ENCODE results near the gene UBL4A. TPM values are rescaled to one million over a fixed set of nuclear protein-coding genes. Genes with fewer than 3 reads are reported as not detected.

Gene UBL4A
- total RNA-seq, 1 experiment from 2014 or later, result 30.4 TPM

GRCh38 chrX:154440623-154441357 lies 45.6 kb downstream of the UBL4A start:
- H3K4me1 ChIP-seq (ENCODE audit: insufficient read depth, low read length, poor library complexity, severe bottlenecking), result peaks cover 17% of the 10 kb centered on the region
- TF ChIP-seq EZH2 (IDR thresholded peaks at IDR 0.05; ENCODE audit: borderline replicate concordance, low read depth, low read length, poor library complexity, severe bottlenecking), result no peak
- TF ChIP-seq, protein P1, sequence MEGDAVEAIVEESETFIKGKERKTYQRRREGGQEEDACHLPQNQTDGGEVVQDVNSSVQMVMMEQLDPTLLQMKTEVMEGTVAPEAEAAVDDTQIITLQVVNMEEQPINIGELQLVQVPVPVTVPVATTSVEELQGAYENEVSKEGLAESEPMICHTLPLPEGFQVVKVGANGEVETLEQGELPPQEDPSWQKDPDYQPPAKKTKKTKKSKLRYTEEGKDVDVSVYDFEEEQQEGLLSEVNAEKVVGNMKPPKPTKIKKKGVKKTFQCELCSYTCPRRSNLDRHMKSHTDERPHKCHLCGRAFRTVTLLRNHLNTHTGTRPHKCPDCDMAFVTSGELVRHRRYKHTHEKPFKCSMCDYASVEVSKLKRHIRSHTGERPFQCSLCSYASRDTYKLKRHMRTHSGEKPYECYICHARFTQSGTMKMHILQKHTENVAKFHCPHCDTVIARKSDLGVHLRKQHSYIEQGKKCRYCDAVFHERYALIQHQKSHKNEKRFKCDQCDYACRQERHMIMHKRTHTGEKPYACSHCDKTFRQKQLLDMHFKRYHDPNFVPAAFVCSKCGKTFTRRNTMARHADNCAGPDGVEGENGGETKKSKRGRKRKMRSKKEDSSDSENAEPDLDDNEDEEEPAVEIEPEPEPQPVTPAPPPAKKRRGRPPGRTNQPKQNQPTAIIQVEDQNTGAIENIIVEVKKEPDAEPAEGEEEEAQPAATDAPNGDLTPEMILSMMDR (conservative IDR thresholded peaks at IDR 0.05; ENCODE audit: low read depth, low read length), result no peak
- H3K4me3 ChIP-seq (ENCODE audit: low read depth, low read length, poor library complexity, severe bottlenecking), result no peak overlapping the region
- no TSS peak for BruUV-seq (replicated peaks)
- H3K27me3 ChIP-seq (replicated peaks; ENCODE audit: insufficient read depth, low read depth, low read length, poor library complexity), result no peaks in the 10 kb centered on the region
- intact Hi-C loops (cut with micrococcal nuclease; ENCODE audit: unreplicated experiment), result no loop called here
- H3K9me3 ChIP-seq (ENCODE audit: low read depth, low read length, poor library complexity, severe bottlenecking), result no peaks in the 10 kb centered on the region
- DNase-seq (ENCODE audit: low spot score), result no peak
- ChIA-PET CTCF (no interaction called here), POLR2A (ENCODE audit: low non-redundant PET) (no interaction called here)
- H3K27ac ChIP-seq (ENCODE audit: low read depth, low read length, poor library complexity, severe bottlenecking), result no peak overlapping the region
- H3K36me3 ChIP-seq (ENCODE audit: insufficient read depth, low read length, poor library complexity, severe bottlenecking), result peaks cover 13% of the 10 kb centered on the region

DNA sequence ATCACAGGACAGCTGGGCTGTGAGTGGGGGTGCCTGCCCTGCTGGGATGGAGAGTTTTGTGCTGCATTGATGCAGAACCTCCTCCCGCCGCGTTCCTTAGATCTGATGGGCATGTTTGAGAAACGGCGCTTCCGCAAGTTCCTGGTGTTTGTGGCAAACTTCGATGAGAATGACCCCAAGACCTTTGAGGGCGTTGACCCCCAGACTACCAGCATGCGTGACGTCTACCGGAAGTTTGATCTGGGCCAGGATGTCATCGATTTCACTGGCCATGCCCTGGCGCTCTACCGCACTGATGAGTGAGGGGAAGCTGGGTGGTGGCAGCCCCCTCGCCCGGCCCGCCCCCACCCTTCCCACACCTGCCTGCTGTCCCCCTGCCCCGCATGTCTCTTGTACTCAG lies 46.6 kb downstream of the UBL4A start:
- H3K27me3 ChIP-seq (replicated peaks; ENCODE audit: insufficient read depth, low read depth, low read length, poor library complexity), result no peaks in the 10 kb centered on the region
- POLR2A ChIA-PET (ENCODE audit: low non-redundant PET), result no interaction called here
- DNase-seq (ENCODE audit: low spot score), result no peak
- no peaks in the 10 kb centered on the region for H3K9me3 ChIP-seq (ENCODE audit: low read depth, low read length, poor library complexity, severe bottlenecking)
- CTCF ChIA-PET, result no interaction called here
- BruUV-seq (replicated peaks), result no TSS peak
- peaks cover 13% of the 10 kb centered on the region for H3K36me3 ChIP-seq (ENCODE audit: insufficient read depth, low read length, poor library complexity, severe bottlenecking)
- TF ChIP-seq, protein P1 (conservative IDR thresholded peaks at IDR 0.05; ENCODE audit: low read depth, low read length), result no peak
- TF ChIP-seq EZH2 (IDR thresholded peaks at IDR 0.05; ENCODE audit: borderline replicate concordance, low read depth, low read length, poor library complexity, severe bottlenecking), result no peak
- H3K4me1 ChIP-seq (ENCODE audit: insufficient read depth, low read length, poor library complexity, severe bottlenecking), result peaks cover 14% of the 10 kb centered on the region
- intact Hi-C loops (cut with micrococcal nuclease; ENCODE audit: unreplicated experiment), result no loop called here
- no peak overlapping the region for H3K27ac ChIP-seq (ENCODE audit: low read depth, low read length, poor library complexity, severe bottlenecking)
- no peak overlapping the region for H3K4me3 ChIP-seq (ENCODE audit: low read depth, low read length, poor library complexity, severe bottlenecking)

DNA sequence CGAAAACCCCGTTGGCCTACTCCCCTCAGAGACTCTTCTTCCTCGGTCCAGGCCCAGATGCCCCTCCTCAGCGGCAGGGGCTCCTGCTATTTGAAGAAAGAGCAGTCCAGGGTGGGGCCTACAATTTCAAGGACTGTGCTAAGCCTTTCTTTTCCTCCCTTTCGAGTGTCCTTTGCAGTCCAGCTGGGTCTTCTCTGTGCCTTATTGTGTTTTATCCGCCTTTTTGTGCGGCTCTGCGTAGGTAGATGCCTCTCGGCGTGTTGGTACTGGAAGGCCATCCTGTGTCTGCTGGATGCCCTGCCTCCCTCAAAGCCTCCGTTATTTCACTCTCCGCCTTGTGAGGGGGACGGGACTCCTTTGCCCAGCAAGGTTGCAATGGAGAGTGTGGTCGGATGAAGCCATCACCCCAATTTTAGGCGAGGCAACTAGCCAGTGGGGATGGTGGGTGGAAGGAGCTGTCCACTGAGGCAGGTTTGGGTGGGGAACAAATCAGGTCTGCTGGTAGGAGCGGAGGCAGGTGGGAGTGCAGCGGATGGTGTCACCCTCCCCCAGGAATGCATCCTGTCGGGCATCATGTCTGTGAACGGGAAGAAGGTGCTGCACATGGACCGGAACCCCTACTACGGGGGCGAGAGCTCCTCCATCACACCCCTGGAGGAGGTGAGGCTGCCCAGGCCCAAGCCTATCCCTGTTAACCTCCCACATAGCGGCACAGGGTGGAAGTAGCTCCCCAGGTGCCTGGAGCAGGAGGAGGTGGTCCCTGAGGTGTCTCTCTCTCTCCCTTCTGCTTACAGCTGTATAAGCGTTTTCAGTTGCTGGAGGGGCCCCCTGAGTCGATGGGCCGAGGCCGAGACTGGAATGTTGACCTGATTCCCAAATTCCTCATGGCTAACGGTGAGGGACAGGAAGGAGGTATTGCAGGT lies 48.2 kb downstream of the UBL4A start:
- CTCF ChIA-PET, result no interaction called here
- peak overlapping the region; percentile 57 for H3K4me3 ChIP-seq (ENCODE audit: low read depth, low read length, poor library complexity, severe bottlenecking)
- no peaks in the 10 kb centered on the region for H3K9me3 ChIP-seq (ENCODE audit: low read depth, low read length, poor library complexity, severe bottlenecking)
- H3K36me3 ChIP-seq (ENCODE audit: insufficient read depth, low read length, poor library complexity, severe bottlenecking), result peaks cover 17% of the 10 kb centered on the region
- POLR2A ChIA-PET (ENCODE audit: low non-redundant PET), result no interaction called here
- intact Hi-C loops (cut with micrococcal nuclease; ENCODE audit: unreplicated experiment), result no loop called here
- H3K4me1 ChIP-seq (ENCODE audit: insufficient read depth, low read length, poor library complexity, severe bottlenecking), result peaks cover 11% of the 10 kb centered on the region
- H3K27ac ChIP-seq (ENCODE audit: low read depth, low read length, poor library complexity, severe bottlenecking), result no peak overlapping the region
- no peak for DNase-seq (ENCODE audit: low spot score)
- TF ChIP-seq EZH2 (IDR thresholded peaks at IDR 0.05; ENCODE audit: borderline replicate concordance, low read depth, low read length, poor library complexity, severe bottlenecking), result no peak
- TF ChIP-seq, protein P1 (conservative IDR thresholded peaks at IDR 0.05; ENCODE audit: low read depth, low read length), result no peak
- no TSS peak for BruUV-seq (replicated peaks)
- no peaks in the 10 kb centered on the region for H3K27me3 ChIP-seq (replicated peaks; ENCODE audit: insufficient read depth, low read depth, low read length, poor library complexity)

All from A673 (cell line).